IPS-15b (cell line): Measurements from ENCODE around the gene ACYP1.

Experiments
- H3K27me3 ChIP-seq: one replicate; pipeline ENCODE4 v1.6.1; 2013; ENCODE audit warnings: low read length; ENCODE audit not compliant: control insufficient read depth, insufficient read depth
- H3K36me3 ChIP-seq: one replicate; pipeline ENCODE4 v1.6.1; 2013; ENCODE audit warnings: low read length; ENCODE audit not compliant: control insufficient read depth, insufficient read depth
- H3K4me1 ChIP-seq: one replicate; pipeline ENCODE4 v1.6.1; 2013; ENCODE audit warnings: mild to moderate bottlenecking, low read length; ENCODE audit not compliant: control insufficient read depth, insufficient read depth
- H3K4me3 ChIP-seq: one replicate; pipeline ENCODE4 v1.5.1; 2013; ENCODE audit warnings: low read depth, low read length
- H3K9ac ChIP-seq: one replicate; pipeline ENCODE4 v1.6.1; 2013; ENCODE audit warnings: low read depth, mild to moderate bottlenecking, low read length
- H3K9me3 ChIP-seq: one replicate; pipeline ENCODE4 v1.6.1; 2013; ENCODE audit warnings: mild to moderate bottlenecking, low read length; ENCODE audit not compliant: control insufficient read depth, insufficient read depth

Gene ACYP1

DNA sequence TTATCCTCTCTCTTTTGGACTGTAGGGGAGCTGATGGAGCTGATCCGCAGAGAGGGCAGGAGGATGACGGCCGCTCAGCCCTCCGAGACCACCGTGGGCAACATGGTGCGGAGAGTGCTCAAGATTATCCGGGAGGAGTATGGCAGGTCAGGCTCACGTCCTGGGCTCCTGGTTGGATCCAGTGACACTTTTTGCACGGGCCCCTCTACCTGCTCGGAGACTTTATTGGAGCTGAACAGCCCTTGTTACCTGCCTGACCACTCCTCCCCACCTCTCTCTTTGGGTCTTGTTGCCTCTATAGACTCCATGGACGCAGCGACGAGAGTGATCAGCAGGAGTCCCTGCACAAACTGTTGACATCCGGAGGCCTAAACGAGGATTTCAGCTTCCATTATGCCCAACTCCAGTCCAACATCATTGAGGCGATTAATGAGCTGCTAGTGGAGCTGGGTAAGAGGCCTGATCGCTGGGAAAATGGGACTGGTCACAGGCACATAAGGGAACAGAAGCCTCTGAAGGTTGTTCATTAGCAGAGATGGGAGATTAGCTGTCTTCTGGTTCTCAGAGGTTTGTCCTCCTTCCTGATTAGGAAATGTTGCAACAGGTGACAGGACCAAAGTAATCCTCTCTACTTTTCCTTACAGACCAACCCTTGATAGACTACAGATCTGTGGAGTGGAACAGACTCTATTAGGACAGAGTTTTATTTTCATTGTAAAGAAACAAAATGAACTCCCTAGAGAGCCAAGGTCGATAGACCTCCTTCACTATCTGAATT is 60.4 kb downstream of the ACYP1 start:
- Histone ChIP-seq H3K27me3 (no peaks in the 10 kb centered on the region), H3K9ac (peak overlapping the region; percentile 80), H3K9me3 (no peaks in the 10 kb centered on the region), H3K4me1 (no peaks in the 10 kb centered on the region), H3K4me3 (peak overlapping the region; percentile 94), H3K36me3 (peaks cover 11% of the 10 kb centered on the region)
